ENCODE results near the gene FAM13A.

Gene FAM13A

DNA sequence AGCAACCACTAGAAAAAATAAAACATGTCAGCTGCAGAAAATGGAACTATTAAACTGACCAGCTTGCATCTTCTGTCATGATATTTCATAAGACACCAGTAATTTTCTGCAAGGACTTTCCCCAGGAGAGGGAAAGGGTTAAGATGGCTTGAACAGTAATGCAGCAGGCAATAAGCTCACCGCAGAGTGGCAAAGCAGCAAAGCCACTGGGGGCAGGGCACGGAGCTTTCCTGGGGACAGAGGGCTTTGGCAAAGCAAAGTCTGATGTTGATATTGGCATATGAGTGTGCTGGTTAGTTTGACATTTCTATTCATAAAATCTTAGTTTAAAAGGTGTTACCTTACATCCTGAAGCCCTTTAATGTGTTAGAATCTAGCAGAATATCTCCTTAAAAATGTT lies 304.2 kb downstream of the FAM13A start (continued):
- TF ChIP-seq, protein P1, sequence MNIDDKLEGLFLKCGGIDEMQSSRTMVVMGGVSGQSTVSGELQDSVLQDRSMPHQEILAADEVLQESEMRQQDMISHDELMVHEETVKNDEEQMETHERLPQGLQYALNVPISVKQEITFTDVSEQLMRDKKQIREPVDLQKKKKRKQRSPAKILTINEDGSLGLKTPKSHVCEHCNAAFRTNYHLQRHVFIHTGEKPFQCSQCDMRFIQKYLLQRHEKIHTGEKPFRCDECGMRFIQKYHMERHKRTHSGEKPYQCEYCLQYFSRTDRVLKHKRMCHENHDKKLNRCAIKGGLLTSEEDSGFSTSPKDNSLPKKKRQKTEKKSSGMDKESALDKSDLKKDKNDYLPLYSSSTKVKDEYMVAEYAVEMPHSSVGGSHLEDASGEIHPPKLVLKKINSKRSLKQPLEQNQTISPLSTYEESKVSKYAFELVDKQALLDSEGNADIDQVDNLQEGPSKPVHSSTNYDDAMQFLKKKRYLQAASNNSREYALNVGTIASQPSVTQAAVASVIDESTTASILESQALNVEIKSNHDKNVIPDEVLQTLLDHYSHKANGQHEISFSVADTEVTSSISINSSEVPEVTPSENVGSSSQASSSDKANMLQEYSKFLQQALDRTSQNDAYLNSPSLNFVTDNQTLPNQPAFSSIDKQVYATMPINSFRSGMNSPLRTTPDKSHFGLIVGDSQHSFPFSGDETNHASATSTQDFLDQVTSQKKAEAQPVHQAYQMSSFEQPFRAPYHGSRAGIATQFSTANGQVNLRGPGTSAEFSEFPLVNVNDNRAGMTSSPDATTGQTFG (tag by site-specific recombination; IDR thresholded peaks at IDR 0.05; ENCODE audit: borderline replicate concordance): no peak
- TF ChIP-seq, protein P2, sequence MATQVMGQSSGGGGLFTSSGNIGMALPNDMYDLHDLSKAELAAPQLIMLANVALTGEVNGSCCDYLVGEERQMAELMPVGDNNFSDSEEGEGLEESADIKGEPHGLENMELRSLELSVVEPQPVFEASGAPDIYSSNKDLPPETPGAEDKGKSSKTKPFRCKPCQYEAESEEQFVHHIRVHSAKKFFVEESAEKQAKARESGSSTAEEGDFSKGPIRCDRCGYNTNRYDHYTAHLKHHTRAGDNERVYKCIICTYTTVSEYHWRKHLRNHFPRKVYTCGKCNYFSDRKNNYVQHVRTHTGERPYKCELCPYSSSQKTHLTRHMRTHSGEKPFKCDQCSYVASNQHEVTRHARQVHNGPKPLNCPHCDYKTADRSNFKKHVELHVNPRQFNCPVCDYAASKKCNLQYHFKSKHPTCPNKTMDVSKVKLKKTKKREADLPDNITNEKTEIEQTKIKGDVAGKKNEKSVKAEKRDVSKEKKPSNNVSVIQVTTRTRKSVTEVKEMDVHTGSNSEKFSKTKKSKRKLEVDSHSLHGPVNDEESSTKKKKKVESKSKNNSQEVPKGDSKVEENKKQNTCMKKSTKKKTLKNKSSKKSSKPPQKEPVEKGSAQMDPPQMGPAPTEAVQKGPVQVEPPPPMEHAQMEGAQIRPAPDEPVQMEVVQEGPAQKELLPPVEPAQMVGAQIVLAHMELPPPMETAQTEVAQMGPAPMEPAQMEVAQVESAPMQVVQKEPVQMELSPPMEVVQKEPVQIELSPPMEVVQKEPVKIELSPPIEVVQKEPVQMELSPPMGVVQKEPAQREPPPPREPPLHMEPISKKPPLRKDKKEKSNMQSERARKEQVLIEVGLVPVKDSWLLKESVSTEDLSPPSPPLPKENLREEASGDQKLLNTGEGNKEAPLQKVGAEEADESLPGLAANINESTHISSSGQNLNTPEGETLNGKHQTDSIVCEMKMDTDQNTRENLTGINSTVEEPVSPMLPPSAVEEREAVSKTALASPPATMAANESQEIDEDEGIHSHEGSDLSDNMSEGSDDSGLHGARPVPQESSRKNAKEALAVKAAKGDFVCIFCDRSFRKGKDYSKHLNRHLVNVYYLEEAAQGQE (tag by site-specific recombination; IDR thresholded peaks at IDR 0.05): no peak
- TF ChIP-seq SALL2 (tag by site-specific recombination; IDR thresholded peaks at IDR 0.05; ENCODE audit: borderline replicate concordance) (no peak), ZNF16 (tag by site-specific recombination; IDR thresholded peaks at IDR 0.05; ENCODE audit: low read depth) (no peak)

DNA sequence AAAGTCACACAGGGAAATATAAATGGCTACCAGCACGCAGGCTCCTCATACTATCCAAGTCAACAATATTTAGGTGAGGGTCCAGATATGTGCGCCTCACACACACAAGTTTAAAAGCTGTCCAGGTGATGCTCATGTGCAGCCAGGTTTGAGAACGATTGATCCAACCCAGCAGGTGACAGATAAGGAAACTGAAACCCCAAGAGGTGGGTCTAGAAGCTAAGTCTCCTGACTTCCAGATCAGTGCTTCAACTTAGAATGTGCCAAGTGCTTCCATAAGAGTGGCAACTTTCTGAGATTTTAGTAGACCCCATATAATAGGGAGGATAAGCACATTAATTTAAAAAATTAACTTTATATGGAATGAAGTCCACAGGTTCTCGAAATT lies 304.9 kb downstream of the FAM13A start:
- ChIA-PET CTCF (no interaction called here), POLR2A (no interaction called here)
- TF ChIP-seq ZNF132 (tag by site-specific recombination; IDR thresholded peaks at IDR 0.05; ENCODE audit: borderline replicate concordance): no peak
- TF ChIP-seq ZNF76 (tag by site-specific recombination; IDR thresholded peaks at IDR 0.05; ENCODE audit: borderline replicate concordance, low read depth): no peak
- H3K36me3 ChIP-seq (ENCODE audit: control insufficient read depth in 2 of 2, insufficient read depth in 1 of 2, low read length in 2 of 2): peaks cover 0 to 35% of the 10 kb centered on the region in 2 experiments; a peak in 1 of 3 replicates
- H3K27ac ChIP-seq (ENCODE audit: extremely low read depth, low read depth, low read length): no peak overlapping the region
- no peaks in the 10 kb centered on the region; the same call in 1 of the 2 replicates for H3K4me1 ChIP-seq (ENCODE audit: control insufficient read depth, insufficient read depth, low read length)
- no peaks in the 10 kb centered on the region for H3K9me3 ChIP-seq (ENCODE audit: control insufficient read depth, insufficient read depth, low read depth, low read length)
- H3K4me3 ChIP-seq (ENCODE audit: low read depth, low read length): no peak overlapping the region

DNA sequence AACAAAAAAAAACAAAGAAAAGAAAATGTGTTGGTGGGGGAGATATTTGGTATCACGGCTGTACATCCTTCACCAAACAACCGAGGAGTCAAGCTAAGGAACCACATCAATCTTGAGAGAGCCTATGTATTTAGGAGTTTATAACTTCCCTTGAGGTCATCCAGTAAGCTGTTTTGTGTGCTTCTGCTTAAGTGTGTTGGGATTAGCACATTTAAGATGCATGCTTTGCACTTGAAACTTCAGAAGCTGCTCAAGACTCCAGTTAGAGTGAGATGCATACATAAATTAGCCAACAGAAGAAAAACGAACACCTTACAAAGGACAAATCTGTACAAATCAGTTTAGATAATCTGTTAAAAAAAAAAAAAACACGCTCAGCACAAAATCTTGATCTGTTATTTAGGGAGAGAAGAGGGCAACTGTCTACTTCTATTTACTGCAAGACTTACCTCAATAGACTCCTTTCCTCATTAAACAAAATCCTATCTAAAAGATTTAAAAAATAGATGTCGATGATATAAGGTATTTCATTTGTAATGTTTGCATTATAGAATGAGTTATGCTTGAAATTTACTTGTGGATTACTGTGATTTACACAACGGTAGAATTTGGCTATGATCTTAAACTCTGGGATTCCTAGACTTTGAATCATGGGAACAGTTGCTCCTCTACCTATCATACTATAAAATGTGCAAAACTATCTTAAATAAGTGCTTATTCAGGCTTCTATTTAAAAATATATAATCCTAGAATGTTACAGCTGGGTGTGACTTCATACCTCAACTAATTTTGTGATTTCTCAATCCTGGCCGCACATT lies 305.5 kb downstream of the FAM13A start:
- no peaks in the 10 kb centered on the region; the same call in 1 of the 2 replicates for H3K4me1 ChIP-seq (ENCODE audit: control insufficient read depth, insufficient read depth, low read length)
- no peak overlapping the region for H3K27ac ChIP-seq (ENCODE audit: extremely low read depth, low read depth, low read length)
- H3K36me3 ChIP-seq (ENCODE audit: control insufficient read depth in 2 of 2, insufficient read depth in 1 of 2, low read length in 2 of 2): peaks cover 0 to 40% of the 10 kb centered on the region in 2 experiments; a peak in 1 of 3 replicates
- no peaks in the 10 kb centered on the region for H3K9me3 ChIP-seq (ENCODE audit: control insufficient read depth, insufficient read depth, low read depth, low read length)
- POLR2A ChIA-PET: no interaction called here
- CTCF ChIA-PET: no interaction called here
- no peak overlapping the region for H3K4me3 ChIP-seq (ENCODE audit: low read depth, low read length)
- TF ChIP-seq MYNN (tag by site-specific recombination; IDR thresholded peaks at IDR 0.05; ENCODE audit: borderline replicate concordance) (no peak), ZNF121 (tag by site-specific recombination; IDR thresholded peaks at IDR 0.05) (no peak), ZNF76 (tag by site-specific recombination; IDR thresholded peaks at IDR 0.05; ENCODE audit: borderline replicate concordance, low read depth) (no peak), ZNF843 (tag by site-specific recombination; IDR thresholded peaks at IDR 0.05) (no peak), ZNF114 (tag by site-specific recombination; IDR thresholded peaks at IDR 0.05) (no peak), ZNF10 (tag by site-specific recombination; IDR thresholded peaks at IDR 0.05) (no peak), ZNF426 (tag by site-specific recombination; IDR thresholded peaks at IDR 0.05) (no peak)
- TF ChIP-seq, protein P3, sequence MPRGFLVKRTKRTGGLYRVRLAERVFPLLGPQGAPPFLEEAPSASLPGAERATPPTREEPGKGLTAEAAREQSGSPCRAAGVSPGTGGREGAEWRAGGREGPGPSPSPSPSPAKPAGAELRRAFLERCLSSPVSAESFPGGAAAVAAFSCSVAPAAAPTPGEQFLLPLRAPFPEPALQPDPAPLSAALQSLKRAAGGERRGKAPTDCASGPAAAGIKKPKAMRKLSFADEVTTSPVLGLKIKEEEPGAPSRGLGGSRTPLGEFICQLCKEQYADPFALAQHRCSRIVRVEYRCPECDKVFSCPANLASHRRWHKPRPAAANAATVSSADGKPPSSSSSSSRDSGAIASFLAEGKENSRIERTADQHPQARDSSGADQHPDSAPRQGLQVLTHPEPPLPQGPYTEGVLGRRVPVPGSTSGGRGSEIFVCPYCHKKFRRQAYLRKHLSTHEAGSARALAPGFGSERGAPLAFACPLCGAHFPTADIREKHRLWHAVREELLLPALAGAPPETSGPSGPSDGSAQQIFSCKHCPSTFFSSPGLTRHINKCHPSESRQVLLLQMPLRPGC (tag by site-specific recombination; IDR thresholded peaks at IDR 0.05): no peak
- TF ChIP-seq, protein P4, sequence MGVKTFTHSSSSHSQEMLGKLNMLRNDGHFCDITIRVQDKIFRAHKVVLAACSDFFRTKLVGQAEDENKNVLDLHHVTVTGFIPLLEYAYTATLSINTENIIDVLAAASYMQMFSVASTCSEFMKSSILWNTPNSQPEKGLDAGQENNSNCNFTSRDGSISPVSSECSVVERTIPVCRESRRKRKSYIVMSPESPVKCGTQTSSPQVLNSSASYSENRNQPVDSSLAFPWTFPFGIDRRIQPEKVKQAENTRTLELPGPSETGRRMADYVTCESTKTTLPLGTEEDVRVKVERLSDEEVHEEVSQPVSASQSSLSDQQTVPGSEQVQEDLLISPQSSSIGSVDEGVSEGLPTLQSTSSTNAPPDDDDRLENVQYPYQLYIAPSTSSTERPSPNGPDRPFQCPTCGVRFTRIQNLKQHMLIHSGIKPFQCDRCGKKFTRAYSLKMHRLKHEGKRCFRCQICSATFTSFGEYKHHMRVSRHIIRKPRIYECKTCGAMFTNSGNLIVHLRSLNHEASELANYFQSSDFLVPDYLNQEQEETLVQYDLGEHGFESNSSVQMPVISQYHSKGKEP (tag by site-specific recombination; IDR thresholded peaks at IDR 0.05): no peak
- TF ChIP-seq, protein P5, sequence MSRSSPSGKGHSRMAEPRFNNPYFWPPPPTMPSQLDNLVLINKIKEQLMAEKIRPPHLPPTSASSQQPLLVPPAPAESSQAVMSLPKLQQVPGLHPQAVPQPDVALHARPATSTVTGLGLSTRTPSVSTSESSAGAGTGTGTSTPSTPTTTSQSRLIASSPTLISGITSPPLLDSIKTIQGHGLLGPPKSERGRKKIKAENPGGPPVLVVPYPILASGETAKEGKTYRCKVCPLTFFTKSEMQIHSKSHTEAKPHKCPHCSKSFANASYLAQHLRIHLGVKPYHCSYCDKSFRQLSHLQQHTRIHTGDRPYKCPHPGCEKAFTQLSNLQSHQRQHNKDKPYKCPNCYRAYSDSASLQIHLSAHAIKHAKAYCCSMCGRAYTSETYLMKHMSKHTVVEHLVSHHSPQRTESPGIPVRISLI (tag by site-specific recombination; IDR thresholded peaks at IDR 0.05): no peak
- TF ChIP-seq, protein P6, sequence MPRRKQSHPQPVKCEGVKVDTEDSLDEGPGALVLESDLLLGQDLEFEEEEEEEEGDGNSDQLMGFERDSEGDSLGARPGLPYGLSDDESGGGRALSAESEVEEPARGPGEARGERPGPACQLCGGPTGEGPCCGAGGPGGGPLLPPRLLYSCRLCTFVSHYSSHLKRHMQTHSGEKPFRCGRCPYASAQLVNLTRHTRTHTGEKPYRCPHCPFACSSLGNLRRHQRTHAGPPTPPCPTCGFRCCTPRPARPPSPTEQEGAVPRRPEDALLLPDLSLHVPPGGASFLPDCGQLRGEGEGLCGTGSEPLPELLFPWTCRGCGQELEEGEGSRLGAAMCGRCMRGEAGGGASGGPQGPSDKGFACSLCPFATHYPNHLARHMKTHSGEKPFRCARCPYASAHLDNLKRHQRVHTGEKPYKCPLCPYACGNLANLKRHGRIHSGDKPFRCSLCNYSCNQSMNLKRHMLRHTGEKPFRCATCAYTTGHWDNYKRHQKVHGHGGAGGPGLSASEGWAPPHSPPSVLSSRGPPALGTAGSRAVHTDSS (tag by site-specific recombination; IDR thresholded peaks at IDR 0.05): no peak
- TF ChIP-seq, protein P7, sequence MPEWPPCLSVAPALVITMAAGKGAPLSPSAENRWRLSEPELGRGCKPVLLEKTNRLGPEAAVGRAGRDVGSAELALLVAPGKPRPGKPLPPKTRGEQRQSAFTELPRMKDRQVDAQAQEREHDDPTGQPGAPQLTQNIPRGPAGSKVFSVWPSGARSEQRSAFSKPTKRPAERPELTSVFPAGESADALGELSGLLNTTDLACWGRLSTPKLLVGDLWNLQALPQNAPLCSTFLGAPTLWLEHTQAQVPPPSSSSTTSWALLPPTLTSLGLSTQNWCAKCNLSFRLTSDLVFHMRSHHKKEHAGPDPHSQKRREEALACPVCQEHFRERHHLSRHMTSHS (tag by site-specific recombination; IDR thresholded peaks at IDR 0.05): no peak
